Glutamatergic neuron (in vitro differentiated cells): Measurements from ENCODE around the gene WDR90. TPM values are rescaled to one million over a fixed set of nuclear protein-coding genes. Genes with fewer than 3 reads are reported as not detected.

Experiments
- DNase-seq: peaks from one replicate; pipeline ENCODE4 v3.0.0; 2022
- H3K27ac Mint-ChIP-seq: one replicate; pipeline ENCODE4 v1.8.0; 2020; ENCODE audit warnings: mild to moderate bottlenecking, mixed read lengths, inconsistent platforms; ENCODE audit not compliant: unreplicated experiment
- H3K27me3 Mint-ChIP-seq: one replicate; pipeline ENCODE4 v1.8.0; 2020; ENCODE audit warnings: mild to moderate bottlenecking, moderate library complexity, mixed read lengths, inconsistent platforms; ENCODE audit not compliant: unreplicated experiment
- H3K36me3 Mint-ChIP-seq: one replicate; pipeline ENCODE4 v1.8.0; 2020; ENCODE audit warnings: mild to moderate bottlenecking, mixed read lengths, inconsistent platforms; ENCODE audit not compliant: unreplicated experiment
- H3K4me1 Mint-ChIP-seq: one replicate; pipeline ENCODE4 v1.8.0; 2020; ENCODE audit warnings: mild to moderate bottlenecking, low read depth, mixed read lengths, inconsistent platforms; ENCODE audit not compliant: unreplicated experiment
- H3K4me3 Mint-ChIP-seq: one replicate; pipeline ENCODE4 v1.8.0; 2020; ENCODE audit warnings: mild to moderate bottlenecking, mixed read lengths, inconsistent platforms; ENCODE audit not compliant: unreplicated experiment
- H3K9me3 Mint-ChIP-seq: one replicate; pipeline ENCODE4 v1.8.0; 2020; ENCODE audit warnings: mild to moderate bottlenecking, moderate library complexity, mixed read lengths, inconsistent platforms; ENCODE audit not compliant: unreplicated experiment
- CTCF ChIP-seq: fragments of 200-600 bp; sonication (generic); IDR thresholded peaks from one replicate; pipeline ENCODE4 v1.5.0; 2021; ENCODE audit not compliant: partially characterized antibody, unreplicated experiment
- total RNA-seq: library from RNA; stranded (reverse); fragmentation: NEBNext Ultra II Directional; extraction: Animal tissue kit (Norgen Biotek cat#: 25700); gene quantifications from one replicate; pipeline ENCODE4 v1.2.1, GENCODE V29; 2021; ENCODE audit not compliant: unreplicated experiment

The WDR90 gene
- total RNA-seq, 1 donor from 2014 or later, result 24.6 TPM

DNA sequence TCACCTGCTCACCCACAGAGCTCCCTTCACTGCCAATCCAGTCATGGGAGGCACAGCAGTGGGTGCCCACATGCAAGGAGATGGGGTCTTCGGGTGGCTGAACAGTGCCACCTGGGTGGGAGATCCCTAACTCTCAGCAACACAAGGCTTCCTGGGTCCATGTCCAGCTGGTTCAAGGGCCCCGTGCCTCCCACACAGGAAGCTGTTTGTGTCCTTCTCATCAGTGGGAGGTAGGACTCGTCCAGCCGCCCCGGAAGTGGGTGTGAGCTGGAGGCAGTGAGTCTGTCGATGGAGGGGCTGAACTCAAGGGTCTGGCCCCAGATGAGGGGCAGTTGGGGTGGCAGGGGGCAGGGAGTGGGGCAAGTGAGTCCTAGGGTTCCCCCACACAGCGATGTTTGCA is 54.9 kb downstream of the WDR90 start:
- H3K36me3 Mint-ChIP-seq, result no peaks in the 10 kb centered on the region
- H3K27ac Mint-ChIP-seq, result no peak overlapping the region

GRCh38 chr16:704552-705380 is 55.6 kb downstream of the WDR90 start:
- Mint-ChIP-seq H3K27ac (peak overlapping the region; percentile 8), H3K4me1 (peaks cover 23% of the 10 kb centered on the region), H3K9me3 (peaks cover 14% of the 10 kb centered on the region), H3K4me3 (peak overlapping the region; percentile 87), H3K36me3 (no peaks in the 10 kb centered on the region), H3K27me3 (peaks cover 22% of the 10 kb centered on the region)
- no peak for DNase-seq
- TF ChIP-seq CTCF, result no peak

More for the DNA sequence above, 54.9 kb downstream of the WDR90 start:
- Mint-ChIP-seq H3K4me1 (peaks cover 18% of the 10 kb centered on the region), H3K4me3 (peak overlapping the region; percentile 87), H3K9me3 (peaks cover 14% of the 10 kb centered on the region), H3K27me3 (peaks cover 18% of the 10 kb centered on the region)
- no peak for DNase-seq
- TF ChIP-seq CTCF, result no peak

DNA sequence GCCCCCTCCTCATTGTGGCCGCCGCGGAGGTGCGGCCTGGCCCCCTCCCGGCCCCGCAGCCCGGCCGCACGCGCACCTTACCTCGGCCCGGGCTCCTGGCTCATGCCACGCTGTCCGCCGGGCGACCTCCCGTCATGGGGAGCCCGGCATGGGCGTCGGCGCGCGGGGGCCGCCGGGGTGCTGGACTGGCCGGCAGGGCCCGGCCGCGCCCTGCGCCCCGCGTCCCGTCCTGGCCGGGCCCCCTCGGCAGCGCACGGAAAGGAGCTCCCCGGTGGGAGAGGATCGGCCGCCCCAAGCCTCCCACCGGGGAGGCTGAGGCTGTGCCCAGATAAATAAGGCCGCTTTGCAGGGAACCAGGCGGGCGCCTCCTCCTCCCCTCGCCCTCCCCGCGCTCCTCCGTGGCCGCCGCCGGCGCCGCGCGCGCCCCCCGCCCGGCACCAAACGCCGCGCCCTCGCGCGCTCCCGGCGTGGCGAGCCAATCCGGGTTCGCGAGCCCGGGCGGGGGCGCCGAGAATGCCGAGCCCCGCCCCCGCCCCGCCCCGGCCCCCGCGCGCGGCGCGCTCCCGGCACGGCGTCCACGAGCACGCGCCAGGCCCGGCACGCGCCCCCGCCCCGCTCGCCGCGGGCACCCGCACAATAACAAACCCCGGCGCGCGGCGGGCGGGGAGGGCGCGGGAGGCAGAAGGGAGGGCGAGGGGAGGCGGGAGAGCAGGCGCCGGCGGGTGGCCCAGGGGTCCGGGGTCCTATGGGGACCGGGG is 56.4 kb downstream of the WDR90 start, which contains the start of gene FBXL16:
Gene FBXL16 (minus strand): TSS at position 371 of the 758 bp plus-strand sequence. CDS start 8,396 bp downstream, outside the sequence.
- H3K27ac Mint-ChIP-seq, result peak within 1 kb of the TSS; percentile 38
- peaks cover 22% of the 10 kb centered on the region for H3K27me3 Mint-ChIP-seq

DNA sequence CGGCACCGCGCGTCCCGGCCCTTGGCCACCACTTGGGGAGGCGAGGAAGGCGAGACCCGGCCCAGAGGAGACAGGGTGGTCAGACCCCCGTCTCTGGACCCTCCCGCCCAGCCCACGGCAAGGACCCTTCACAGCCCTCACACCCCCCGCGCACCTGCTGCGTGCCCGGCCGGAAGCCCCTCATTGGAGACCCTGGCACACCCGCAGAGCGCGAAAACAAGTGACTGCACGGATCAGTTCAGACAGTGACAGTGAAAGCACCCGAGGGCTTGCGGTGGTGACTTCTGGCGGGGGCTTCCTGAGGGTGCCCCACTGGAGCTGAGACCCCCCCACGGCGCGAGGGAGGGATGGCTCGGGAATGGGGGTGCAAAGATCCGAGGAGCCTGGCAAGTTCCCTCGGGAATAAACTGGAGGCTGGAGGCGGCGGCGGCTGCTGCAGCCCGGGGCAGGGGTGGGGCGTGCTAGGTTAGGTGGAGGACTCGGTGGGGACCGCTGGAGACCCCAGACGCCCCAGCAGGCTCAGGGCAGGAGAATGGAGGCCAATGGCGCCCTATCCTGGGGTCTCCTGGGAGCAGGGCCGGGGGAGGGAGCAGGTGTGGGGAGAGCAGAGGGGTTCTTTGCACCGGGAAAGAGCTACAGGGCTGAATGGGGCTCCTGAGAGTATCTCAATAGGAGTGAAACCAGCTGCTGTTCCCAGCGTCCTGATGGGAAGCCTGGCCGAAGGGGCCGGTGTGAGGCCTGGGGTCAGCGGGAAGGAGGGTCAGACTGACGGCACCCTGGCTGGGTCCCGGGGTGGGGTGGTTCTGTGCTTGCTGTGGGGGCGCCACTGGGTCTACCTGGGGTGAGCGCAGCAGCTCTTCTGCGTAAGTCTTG is 57.3 kb downstream of the WDR90 start:
- peak overlapping the region; percentile 71 for H3K4me3 Mint-ChIP-seq
- peak; percentile 71 for DNase-seq

More for the DNA sequence above, 56.4 kb downstream of the WDR90 start, which contains the start of gene FBXL16:
- DNase-seq, result peak; percentile 76
- Mint-ChIP-seq H3K4me3 (peak within 1 kb of the TSS; percentile 87), H3K4me1 (peaks cover 25% of the 10 kb centered on the region), H3K36me3 (no peaks in the 10 kb centered on the region), H3K9me3 (peaks cover 14% of the 10 kb centered on the region)
- TF ChIP-seq CTCF, result no peak

More for the DNA sequence above, 57.3 kb downstream of the WDR90 start:
- no peak for TF ChIP-seq CTCF
- H3K9me3 Mint-ChIP-seq, result peaks cover 12% of the 10 kb centered on the region
- peaks cover 25% of the 10 kb centered on the region for H3K4me1 Mint-ChIP-seq
- H3K27me3 Mint-ChIP-seq, result peaks cover 19% of the 10 kb centered on the region
- H3K27ac Mint-ChIP-seq, result peak overlapping the region; percentile 38
- H3K36me3 Mint-ChIP-seq, result no peaks in the 10 kb centered on the region
